HPDE6-E6E7 (cell line): ENCODE results near the gene TSNAXIP1.
"Not testable (repeated sequence)": the region's sequence is repeated elsewhere in the genome, so short reads cannot be mapped to it uniquely, and the experiment has no call there.

ENCODE experiments used
- DNase-seq: peaks from one replicate; pipeline ENCODE4 v3.0.0; 2011; ENCODE audit warnings: missing footprints; ENCODE audit errors: extremely low spot score

The TSNAXIP1 gene

GRCh38 chr16:67833415-67834241, 26.9 kb downstream of the TSNAXIP1 start:
- DNase-seq, result peak; percentile 99

- no peak for DNase-seq
Observed at GRCh38 chr16:67834242-67834614, 27.5 kb downstream of the TSNAXIP1 start.

GRCh38 chr16:67837190-67837589, 30.5 kb downstream of the TSNAXIP1 start:
- DNase-seq, result not testable (repeated sequence)

GRCh38 chr16:67837811-67838210, 31.1 kb downstream of the TSNAXIP1 start:
- no peak for DNase-seq

GRCh38 chr16:67841198-67841815, 34.6 kb downstream of the TSNAXIP1 start:
- DNase-seq, result no peak

- peak; percentile 95 for DNase-seq
Observed at GRCh38 chr16:67841816-67842508, 35.3 kb downstream of the TSNAXIP1 start, which contains the start of gene THAP11. TSS of gene THAP11 (plus strand) at chr16:67842320. CDS start at chr16:67842555, 235 bp downstream.

GRCh38 chr16:67842509-67843342, 36.0 kb downstream of the TSNAXIP1 start:
- no peak for DNase-seq

GRCh38 chr16:67843343-67843765, 36.7 kb downstream of the TSNAXIP1 start:
- DNase-seq, result no peak

- DNase-seq, result peak; percentile 66
Observed at GRCh38 chr16:67844497-67844896, 37.8 kb downstream of the TSNAXIP1 start.

- DNase-seq, result no peak
Observed at GRCh38 chr16:67845291-67846062, 38.8 kb downstream of the TSNAXIP1 start.

- no peak for DNase-seq
Observed at GRCh38 chr16:67846063-67846319, 39.3 kb downstream of the TSNAXIP1 start.

GRCh38 chr16:67846320-67847063, 39.8 kb downstream of the TSNAXIP1 start, which contains the start of gene NUTF2:
TSS of gene NUTF2 (plus strand) at chr16:67846933. CDS start at chr16:67865131, 18,198 bp downstream.
- DNase-seq, result peak; percentile 93

- peak; percentile 83 for DNase-seq
Observed at GRCh38 chr16:67847064-67847861, 40.6 kb downstream of the TSNAXIP1 start, which contains the start of gene CENPT. TSS of gene CENPT (minus strand) at chr16:67847693. CDS start at chr16:67833859, 13,834 bp downstream.

- DNase-seq, result no peak
Observed at GRCh38 chr16:67848118-67848517, 41.4 kb downstream of the TSNAXIP1 start.

GRCh38 chr16:67853670-67854069, 47.0 kb downstream of the TSNAXIP1 start:
- no peak for DNase-seq

GRCh38 chr16:67855789-67856188, 49.1 kb downstream of the TSNAXIP1 start:
- no peak for DNase-seq

GRCh38 chr16:67856927-67857546, 50.3 kb downstream of the TSNAXIP1 start:
- DNase-seq, result no peak

GRCh38 chr16:67857547-67858233, 51.0 kb downstream of the TSNAXIP1 start:
- DNase-seq, result peak; percentile 99
